ENCODE data around the gene ZNF593.

ZNF593 gene

GRCh38 chr1:26164861-26165842 lies 4.6 kb upstream of the ZNF593 start:
- H3K27ac ChIP-seq: no peak overlapping the region
- no peak for DNase-seq (ENCODE audit: low read depth, low spot score)

GRCh38 chr1:26166719-26167281 lies 2.9 kb upstream of the ZNF593 start:
- no peak for DNase-seq (ENCODE audit: low read depth, low spot score)
- H3K27ac ChIP-seq: no peak overlapping the region

DNA sequence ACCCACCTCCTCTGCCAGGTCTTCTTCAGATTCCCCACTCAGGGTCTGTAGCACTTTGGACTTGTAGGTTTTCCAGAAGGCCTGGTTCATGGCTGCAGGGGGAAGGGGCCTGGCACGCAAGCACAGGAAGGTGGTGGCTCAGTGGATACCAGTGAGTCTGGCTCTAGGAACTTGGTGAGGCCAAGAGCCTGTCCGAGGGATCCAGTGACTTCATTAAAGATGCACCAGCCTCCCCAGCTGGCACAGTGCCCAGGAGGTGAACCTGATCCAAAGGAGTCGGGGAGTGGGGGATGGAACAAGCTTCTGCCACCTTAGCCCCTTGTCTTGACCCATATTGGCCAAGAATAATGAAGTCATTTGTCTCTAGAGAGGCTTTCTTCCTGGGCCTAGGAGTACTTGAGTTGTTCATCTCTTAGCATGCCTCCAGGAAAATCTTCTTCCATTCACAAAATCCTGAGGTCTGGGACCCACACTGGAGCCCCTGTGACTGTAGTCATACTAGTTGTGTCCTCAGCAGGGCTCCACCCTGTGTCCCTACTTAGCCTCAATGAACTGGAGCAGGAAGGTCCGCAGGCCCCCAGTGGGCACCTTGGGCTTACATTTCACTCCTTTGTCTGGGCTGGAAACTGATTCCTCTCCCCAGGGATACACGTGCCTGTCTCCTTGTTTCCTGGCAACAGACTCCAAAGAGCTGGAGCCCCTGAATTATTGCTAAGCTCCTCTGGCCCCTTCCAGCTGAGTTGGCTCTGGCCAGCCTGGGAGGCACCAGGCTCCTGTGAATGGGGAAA lies 1.1 kb upstream of the ZNF593 start, which contains the start of gene C1orf232:
Gene C1orf232 (minus strand): TSS at position 554 of the 788 bp plus-strand sequence. CDS start 464 bp downstream, at position 90.
- no peak for DNase-seq (ENCODE audit: low read depth, low spot score)

DNA sequence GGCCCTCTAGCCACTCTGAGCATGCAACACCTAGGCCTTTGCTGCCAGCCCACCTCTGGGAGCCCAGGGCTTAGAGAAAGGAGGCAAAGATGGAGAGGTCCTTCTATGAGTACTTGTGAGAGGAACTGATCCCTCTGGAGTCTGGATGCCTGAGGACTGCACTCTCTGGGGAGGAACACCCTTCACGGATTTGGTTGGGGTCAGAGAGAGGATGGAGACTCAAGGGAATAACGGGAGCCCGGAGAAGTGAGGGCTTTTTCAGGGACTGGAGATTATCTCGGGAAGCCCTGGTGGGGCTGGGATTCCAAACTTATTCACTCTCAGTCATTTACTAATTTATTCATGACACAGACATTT lies 532 bp upstream of the ZNF593 start:
- no peak overlapping the region for H3K27ac ChIP-seq
- no peak for DNase-seq (ENCODE audit: low read depth, low spot score)

More for the DNA sequence above, 1.1 kb upstream of the ZNF593 start, which contains the start of gene C1orf232:
- H3K27ac ChIP-seq: peak within 1 kb of the TSS; percentile 30

DNA sequence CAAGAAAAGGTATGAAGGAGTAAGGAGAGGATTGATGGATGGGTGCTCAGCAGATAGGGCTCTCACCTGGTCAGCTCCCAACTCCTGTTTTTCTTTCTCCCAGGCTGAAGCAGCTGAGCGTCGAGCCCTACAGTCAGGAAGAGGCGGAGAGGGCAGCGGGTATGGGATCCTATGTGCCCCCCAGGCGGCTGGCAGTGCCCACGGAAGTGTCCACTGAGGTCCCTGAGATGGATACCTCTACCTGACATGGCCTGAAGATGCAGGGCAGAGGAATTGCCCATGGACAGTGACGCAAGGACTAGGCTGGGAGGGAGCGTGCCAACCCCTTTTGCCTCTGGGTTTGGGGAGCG lies 739 bp downstream of the ZNF593 start:
- DNase-seq (ENCODE audit: low read depth, low spot score): no peak
- peak overlapping the region; percentile 30 for H3K27ac ChIP-seq

DNA sequence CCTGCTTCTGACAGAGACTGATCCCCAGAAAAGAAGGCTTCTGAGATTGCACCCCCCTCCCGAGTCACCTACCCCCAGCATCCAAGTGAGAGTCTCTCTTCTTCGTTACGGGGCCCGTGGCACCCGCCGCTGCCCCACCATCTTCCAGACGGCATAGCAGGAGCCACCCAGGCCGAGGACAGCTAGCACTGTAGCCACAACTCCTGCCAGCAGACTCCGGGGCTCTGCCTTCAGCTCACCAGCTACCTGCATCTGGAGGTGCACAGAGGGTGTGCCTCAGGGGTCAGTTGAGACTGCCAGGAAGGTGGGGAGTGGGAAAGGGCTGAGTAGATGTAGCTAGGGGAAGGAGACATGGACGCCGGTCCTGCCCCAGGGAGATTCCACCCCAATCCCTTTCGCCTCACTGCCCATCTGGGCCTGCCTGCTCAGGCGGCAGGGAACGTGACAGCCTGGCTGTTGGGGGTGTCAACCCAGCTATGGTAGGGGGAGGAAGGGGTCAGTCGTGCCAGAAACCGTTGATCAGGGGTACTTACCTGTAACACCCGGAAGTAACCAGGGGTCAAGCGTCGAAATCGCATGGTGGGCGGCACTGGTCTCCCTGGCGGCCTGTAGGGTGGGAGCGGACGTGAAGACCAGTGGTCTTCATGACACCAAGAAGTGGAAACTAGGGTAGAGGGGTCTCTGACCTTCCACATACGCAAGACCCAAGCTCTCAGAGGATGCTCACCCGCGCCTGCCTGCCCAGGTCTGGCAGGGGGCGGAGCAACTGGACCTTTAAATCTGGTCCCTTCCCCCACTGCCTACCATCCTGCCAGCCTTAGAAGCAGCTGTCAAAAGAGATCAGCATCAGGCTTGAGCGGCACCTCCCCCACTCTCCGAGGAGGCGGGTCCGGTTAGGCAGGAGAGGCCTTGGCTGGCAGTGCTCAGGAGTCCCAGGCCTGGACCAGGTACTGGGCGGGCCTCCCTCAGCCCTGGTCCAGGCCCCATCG lies 1.7 kb downstream of the ZNF593 start, which contains the start of gene ZNF593OS:
Gene ZNF593OS (minus strand): TSS at position 749 of the 989 bp plus-strand sequence. CDS start 171 bp downstream, at position 578.
- DNase-seq (ENCODE audit: low read depth, low spot score): no peak
- H3K27ac ChIP-seq: no peak within 1 kb of the TSS

GRCh38 chr1:26175346-26175745 lies 5.6 kb downstream of the ZNF593 start:
- H3K27ac ChIP-seq: no peak overlapping the region
- DNase-seq (ENCODE audit: low read depth, low spot score): no peak

- peak; percentile 46 for DNase-seq (ENCODE audit: low read depth, low spot score)
- H3K27ac ChIP-seq: peak within 1 kb of the TSS; percentile 75
Measured at GRCh38 chr1:26177182-26177684, 7.5 kb downstream of the ZNF593 start, which contains the start of gene CNKSR1. CNKSR1 (plus strand) TSS chr1:26177491; CDS start chr1:26177548, 57 bp downstream.

GRCh38 chr1:26180010-26180506 lies 10.3 kb downstream of the ZNF593 start:
- no peak overlapping the region for H3K27ac ChIP-seq
- no peak for DNase-seq (ENCODE audit: low read depth, low spot score)

GRCh38 chr1:26181586-26182382 lies 12.1 kb downstream of the ZNF593 start:
- peak overlapping the region; percentile 59 for H3K27ac ChIP-seq
- peak; percentile 83 for DNase-seq (ENCODE audit: low read depth, low spot score)

GRCh38 chr1:26182383-26182696 lies 12.6 kb downstream of the ZNF593 start:
- H3K27ac ChIP-seq: peak overlapping the region; percentile 59
- DNase-seq (ENCODE audit: low read depth, low spot score): no peak

DNA sequence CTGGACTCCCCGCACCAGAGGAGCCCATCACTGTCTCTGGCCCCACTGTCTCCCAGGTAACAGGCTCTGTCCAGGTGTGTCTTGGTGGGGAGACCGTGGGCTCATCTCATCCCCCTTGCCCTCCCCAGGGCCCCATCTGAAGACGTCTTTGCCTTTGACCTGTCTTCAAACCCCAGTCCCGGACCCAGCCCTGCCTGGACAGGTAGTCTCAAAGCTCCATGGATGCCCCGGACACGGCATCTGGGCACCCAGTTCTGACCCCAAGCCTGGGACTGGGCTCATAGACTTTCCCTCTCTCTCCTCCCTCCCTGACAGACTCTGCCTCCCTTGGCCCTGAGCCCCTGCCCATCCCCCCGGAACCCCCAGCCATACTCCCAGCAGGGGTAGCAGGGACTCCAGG lies 14.4 kb downstream of the ZNF593 start:
- H3K27ac ChIP-seq: no peak overlapping the region
- no peak for DNase-seq (ENCODE audit: low read depth, low spot score)

DNA sequence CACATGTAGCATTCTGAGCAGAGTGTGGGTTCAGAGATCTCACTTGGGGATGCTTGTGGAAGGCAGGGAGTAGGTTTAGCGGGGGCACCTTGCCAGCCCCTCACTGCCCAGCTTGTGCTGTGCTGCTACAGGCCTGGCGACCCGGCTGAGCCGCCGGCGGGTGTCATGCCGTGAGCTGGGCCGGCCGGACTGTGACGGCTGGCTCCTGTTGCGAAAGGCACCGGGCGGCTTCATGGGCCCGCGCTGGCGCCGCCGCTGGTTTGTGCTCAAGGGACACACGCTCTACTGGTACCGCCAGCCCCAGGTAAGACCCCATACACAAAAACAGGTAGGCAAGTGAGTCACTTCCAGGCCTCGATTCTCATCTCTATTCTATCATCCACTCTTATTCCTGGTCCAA lies 15.2 kb downstream of the ZNF593 start:
- DNase-seq (ENCODE audit: low read depth, low spot score): no peak
- no peak overlapping the region for H3K27ac ChIP-seq

DNA sequence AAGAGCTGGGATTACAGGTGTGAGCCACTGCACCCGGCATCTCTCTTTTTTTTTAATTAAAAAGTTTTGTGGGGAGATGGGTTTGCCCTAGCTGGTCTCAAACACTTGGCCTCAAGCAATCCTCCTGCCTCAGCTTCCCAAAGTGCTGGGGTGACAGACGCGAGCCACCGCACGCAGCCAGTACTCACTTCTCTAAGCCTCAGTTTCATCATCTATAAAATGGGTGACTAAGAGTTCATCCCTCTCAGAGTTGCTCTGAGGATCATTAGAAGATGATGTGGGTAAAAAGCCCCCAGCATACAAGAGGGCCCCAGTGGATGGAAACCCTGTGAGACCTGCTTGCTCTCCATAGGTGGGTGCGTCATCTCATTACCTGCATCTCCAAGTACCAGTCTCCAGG lies 18.2 kb downstream of the ZNF593 start:
- no peak for DNase-seq (ENCODE audit: low read depth, low spot score)
- H3K27ac ChIP-seq: no peak overlapping the region

GRCh38 chr1:26188477-26188876 lies 18.8 kb downstream of the ZNF593 start:
- DNase-seq (ENCODE audit: low read depth, low spot score): no peak
- H3K27ac ChIP-seq: no peak overlapping the region

GRCh38 chr1:26189331-26189730 lies 19.6 kb downstream of the ZNF593 start:
- no peak overlapping the region for H3K27ac ChIP-seq
- DNase-seq (ENCODE audit: low read depth, low spot score): no peak

DNA sequence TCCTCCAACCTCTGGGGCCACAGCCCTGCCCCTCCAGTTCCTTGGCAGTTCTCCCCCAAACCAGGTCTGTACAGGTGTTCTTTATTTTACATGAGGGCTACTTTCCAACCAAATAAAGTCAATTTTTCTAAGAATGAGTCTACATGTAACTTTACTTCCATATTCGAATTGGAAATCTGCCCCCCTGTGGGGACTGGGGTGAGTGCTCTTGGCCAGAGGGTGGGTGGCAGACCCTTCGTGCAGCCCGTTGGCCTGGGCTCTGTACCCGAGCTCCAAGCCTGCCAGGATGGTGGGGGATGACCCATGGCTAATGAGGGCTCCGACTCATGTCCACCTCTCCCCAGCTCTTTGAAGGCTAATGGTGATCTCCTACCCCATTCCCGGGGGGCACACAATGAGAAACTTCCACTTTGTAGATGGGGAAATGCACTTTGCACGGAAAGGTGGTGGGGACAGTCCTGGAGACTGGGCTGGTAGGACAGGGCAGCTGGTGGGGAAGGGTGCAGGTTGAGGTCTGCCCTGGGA lies 20.1 kb downstream of the ZNF593 start:
- H3K27ac ChIP-seq: no peak overlapping the region
- no peak for DNase-seq (ENCODE audit: low read depth, low spot score)

GRCh38 chr1:26190373-26190987 lies 20.8 kb downstream of the ZNF593 start, which contains the start of gene CATSPER4:
CATSPER4 (plus strand) TSS chr1:26190602; CDS start chr1:26190628, 26 bp downstream.
- no peak within 1 kb of the TSS for H3K27ac ChIP-seq
- DNase-seq (ENCODE audit: low read depth, low spot score): no peak
